GM12878 (cell line): ENCODE data around the gene PHRF1. TPM values are rescaled to one million over a fixed set of nuclear protein-coding genes. Genes with fewer than 3 reads are reported as not detected.
A peak's percentile ranks its signal among the peaks of the same experiment; 100 is the strongest.

Source experiments
- ATAC-seq: fragments of 200-7000 bp; cut with Tn5 transposase; 3 replicates; pipeline ENCODE4 v1.9.1; 2020; ENCODE audit warnings: mild to moderate bottlenecking, moderate library complexity
- BruUV-seq: library from RNA; stranded (reverse); fragments of 400-500 nt; replicated peaks from 2 replicates; lab custom pipeline; 2021; lab: Mats Ljungman, UMichigan
- CTCF ChIA-PET: fragments of 300-600 bp; sonication (Branson Sonifier 250); formaldehyde crosslinking; extraction: SDS; loops from one replicate; lab custom pipeline; 2021; ENCODE audit warnings: inconsistent platforms; lab: Yijun Ruan, JAX
- POLR2A ChIA-PET: fragments of 350-600 bp; formaldehyde crosslinking; extraction: SDS; loops from one replicate; lab custom pipeline; 2021; ENCODE audit warnings: inconsistent platforms; lab: Charles Lee
- RAD21 ChIA-PET: fragments of 300-600 bp; sonication (Branson Sonifier 250); formaldehyde crosslinking; loops from one replicate; lab custom pipeline; 2023; ENCODE audit warnings: antibody characterized with exemption; ENCODE audit not compliant: unreplicated experiment; lab: Charles Lee
- SMC1A ChIA-PET: fragments of 300-600 bp; sonication (Branson Sonifier 250); formaldehyde crosslinking; loops from one replicate; lab custom pipeline; 2023; ENCODE audit not compliant: unreplicated experiment, uncharacterized antibody; lab: Charles Lee
- DNase-seq: peaks from one replicate; pipeline ENCODE4 v3.0.0-alpha.2; 2011; ENCODE audit warnings: low read depth, low spot score
- FAIRE-seq: peaks from 3 replicates; lab custom pipeline; 2011; peaks lifted over from hg19 to GRCh38; lab: Jason Lieb, UNC
- H2AFZ ChIP-seq: 2 replicates; pipeline ENCODE4 v1.6.0; 2011; ENCODE audit warnings: low read depth, low read length, control low read depth; ENCODE audit not compliant: control insufficient read depth
- H3K27ac ChIP-seq: 2 replicates; pipeline ENCODE4 v1.5.1; 2011; ENCODE audit warnings: control low read depth; ENCODE audit not compliant: control insufficient read depth, insufficient read depth
- H3K27me3 ChIP-seq, 2 experiments: replicated peaks in 1 of 2; 2 replicates each; pipeline versions ENCODE4 v1.6.0 to v1.6.1; 2011; ENCODE audit warnings: low read length in 1 of 2; ENCODE audit not compliant: control insufficient read depth in 2 of 2, insufficient read depth in 2 of 2
- H3K36me3 ChIP-seq, 2 experiments: 2 replicates each; pipeline ENCODE4 v1.5.1; 2011; ENCODE audit warnings: low read length in 1 of 2; ENCODE audit not compliant: control insufficient read depth in 2 of 2, insufficient read depth in 2 of 2
- H3K4me1 ChIP-seq: 2 replicates; pipeline ENCODE4 v1.6.1; 2011; ENCODE audit warnings: mild to moderate bottlenecking, low read length, moderate library complexity, mixed read lengths; ENCODE audit not compliant: control insufficient read depth, insufficient read depth
- H3K4me2 ChIP-seq: 2 replicates; pipeline ENCODE4 v1.6.0; 2011; ENCODE audit warnings: control low read depth; ENCODE audit not compliant: control insufficient read depth, insufficient read depth
- H3K4me3 ChIP-seq: fragments of 200-600 bp; sonication (generic); 2 replicates; pipeline ENCODE4 v1.5.1; 2016
- H3K79me2 ChIP-seq: 2 replicates; pipeline ENCODE4 v1.6.0; 2011; ENCODE audit warnings: low read length; ENCODE audit not compliant: control insufficient read depth, insufficient read depth
- H3K9ac ChIP-seq: 2 replicates; pipeline ENCODE4 v1.8.0; 2011; ENCODE audit warnings: low read length, control low read depth, mixed read lengths; ENCODE audit not compliant: control insufficient read depth, insufficient read depth
- H3K9me3 ChIP-seq: replicated peaks from 3 replicates; pipeline ENCODE4 v1.5.1; 2011; ENCODE audit warnings: mild to moderate bottlenecking, low read length; ENCODE audit not compliant: control insufficient read depth, insufficient read depth
- H4K20me1 ChIP-seq: 2 replicates; pipeline ENCODE4 v1.6.0; 2011; ENCODE audit not compliant: control insufficient read depth, insufficient read depth
- ATF7 ChIP-seq: fragments of 450-650 bp; IDR thresholded peaks from 2 replicates; pipeline ENCODE4 v1.6.1; 2016; ENCODE audit warnings: low read depth, mild to moderate bottlenecking
- BACH1 ChIP-seq: fragments of 450-650 bp; IDR thresholded peaks from 2 replicates; pipeline ENCODE4 v1.6.1; 2017; ENCODE audit warnings: mild to moderate bottlenecking, borderline replicate concordance
- KAT2A ChIP-seq: conservative IDR thresholded peaks from 2 replicates; pipeline ENCODE4 v1.6.1; 2011; ENCODE audit warnings: low read depth, low read length; ENCODE audit not compliant: control insufficient read depth
- POU2F2 ChIP-seq: IDR thresholded peaks from 3 replicates; pipeline ENCODE4 v1.6.1; 2011; ENCODE audit warnings: low read depth, mild to moderate bottlenecking, low read length, borderline replicate concordance
- RCOR1 ChIP-seq: conservative IDR thresholded peaks from 2 replicates; pipeline ENCODE4 v1.6.1; 2012; ENCODE audit warnings: low read depth, low read length, improper control_type of control experiment
- USF1 ChIP-seq: IDR thresholded peaks from 2 replicates; pipeline ENCODE4 v1.6.1; 2011; ENCODE audit warnings: borderline replicate concordance, low read depth, mild to moderate bottlenecking, moderate library complexity, mixed read lengths, low read length; ENCODE audit not compliant: insufficient read depth; ENCODE audit errors: extremely low read length
- USF2 ChIP-seq: IDR thresholded peaks from 2 replicates; pipeline ENCODE4 v1.6.1; 2011; ENCODE audit warnings: low read depth, low read length, improper control_type of control experiment, borderline replicate concordance
- ZNF384 ChIP-seq: IDR thresholded peaks from 2 replicates; pipeline ENCODE4 v1.6.1; 2012; ENCODE audit warnings: low read depth, mild to moderate bottlenecking, low read length, improper control_type of control experiment, borderline replicate concordance
- WGBS: methylation state at CpG from one replicate; pipeline ENCODE4 v1.1.6; 2016; ENCODE audit warnings: low lambda C conversion rate; ENCODE audit not compliant: insufficient replicate concordance, insufficient coverage; ENCODE audit errors: missing lambda C conversion rate; 5-methylcytosine and 5-hydroxymethylcytosine counted together
- in situ Hi-C: fragments of 300-500 bp; cut with MboI; formaldehyde crosslinking; loops from 9 replicates; pipeline ENCODE4 v1.14.3; 2018; ENCODE audit warnings: mixed read lengths
- intact Hi-C: fragments of 100-400 bp; cut with micrococcal nuclease; formaldehyde crosslinking; loops from one replicate; pipeline ENCODE4 v1.14.2; 2022; ENCODE audit not compliant: unreplicated experiment
- polyA plus RNA-seq, 11 experiments: library from polyadenylated mRNA; depleted of rRNA in 4 of 11; unstranded in 6 of 11; stranded (reverse) in 5 of 11; fragments of >200 nt; fragmentation: Nextera tagmentation in 4 of 11; fragmentation: Illumina TruSeq in 1 of 11; extraction: Ambion mirVana in 4 of 11; extraction: Trizol in 1 of 11; gene quantifications; 1 replicate in 1 of 11; 2 replicates in 10 of 11; pipeline versions ENCODE4 v1.2.1 to v1.2.3, GENCODE V29; 2011 to 2016; ENCODE audit warnings: inconsistent platforms in 2 of 11, missing spikeins in 2 of 11, low read depth in 1 of 11
- total RNA-seq, 4 experiments: library from RNA; depleted of rRNA in 3 of 4; stranded (reverse); fragments of >200 nt in 3 of 4; fragmentation: Illumina TruSeq in 1 of 4; extraction: Trizol in 1 of 4; gene quantifications; 2 replicates each; pipeline versions ENCODE4 v1.2.1 to v1.2.3, GENCODE V29; 2013 to 2021

Gene PHRF1
- total and polyA plus RNA-seq, 10 of the 15 experiments (the other 5 are each of a cell fraction or from before 2014, with no cell fraction given), result 0.13 to 43.5 (median 15.1) TPM

- ATAC-seq, result no peak
- no peak for FAIRE-seq
- intact Hi-C loops (no loop called here), in situ Hi-C loops (no loop called here)
- Histone ChIP-seq H3K27me3 (peaks cover 0 to 3% of the 10 kb centered on the region in 2 experiments; a peak in 2 of 4 replicates), H3K9ac (no peak overlapping the region), H3K79me2 (peaks cover 23% of the 10 kb centered on the region), H3K4me3 (no peak overlapping the region), H3K36me3 (peaks cover 0 to 4% of the 10 kb centered on the region in 2 experiments; a peak in 2 of 4 replicates), H2AFZ (no peak overlapping the region), H3K4me2 (no peak overlapping the region), H3K27ac (no peak overlapping the region), H3K9me3 (no peaks in the 10 kb centered on the region), H4K20me1 (no peaks in the 10 kb centered on the region), H3K4me1 (peaks cover 18% of the 10 kb centered on the region)
- ChIA-PET SMC1A (no interaction called here), RAD21 (no interaction called here), CTCF (no interaction called here), POLR2A (no interaction called here)
- TF ChIP-seq USF1 (peak; percentile 9), POU2F2 (no peak)
- no TSS peak for BruUV-seq
- 63% methylated on average over 8 of the region's 8 CpGs for WGBS
- DNase-seq, result no peak
Observed at GRCh38 chr11:571802-572185, 4.5 kb upstream of the PHRF1 start.

- peaks cover 12% of the 10 kb centered on the region for H4K20me1 ChIP-seq
- CTCF ChIA-PET, result no interaction called here
- H3K27ac ChIP-seq, result no peak overlapping the region
- RAD21 ChIA-PET, result no interaction called here
- peaks cover 23% of the 10 kb centered on the region for H3K79me2 ChIP-seq
- SMC1A ChIA-PET, result no interaction called here
- no peaks in the 10 kb centered on the region for H3K9me3 ChIP-seq
- ATAC-seq, result no peak
- TF ChIP-seq KAT2A (no peak), ZNF384 (no peak), BACH1 (no peak), ATF7 (no peak), USF2 (no peak), RCOR1 (no peak)
- H3K27me3 ChIP-seq, result peaks cover 0 to 3% of the 10 kb centered on the region in 2 experiments; a peak in 2 of 4 replicates
- FAIRE-seq, result no peak
- H3K4me1 ChIP-seq, result peaks cover 21% of the 10 kb centered on the region
- no TSS peak for BruUV-seq
- no peak for DNase-seq
- POLR2A ChIA-PET, result no interaction called here
- no peak overlapping the region for H2AFZ ChIP-seq
- no peak overlapping the region for H3K4me2 ChIP-seq
- no peak overlapping the region for H3K4me3 ChIP-seq
- H3K36me3 ChIP-seq, result no peaks in the 10 kb centered on the region; a peak in 2 of 4 replicates
- no peak overlapping the region for H3K9ac ChIP-seq
- in situ Hi-C loops (no loop called here), intact Hi-C loops (no loop called here)
- 47% methylated on average over 16 of the region's 16 CpGs for WGBS
Observed at GRCh38 chr11:573146-573759, 3.0 kb upstream of the PHRF1 start.
